ENCODE results near the gene DNAH10. TPM values are rescaled to one million over a fixed set of nuclear protein-coding genes. Genes with fewer than 3 reads are reported as not detected.

Gene DNAH10
- total and polyA plus RNA-seq, 2 of the 13 experiments (the other 11 are each of a cell fraction or from before 2014, with no cell fraction given) = 0.01 to 0.02 TPM

DNA sequence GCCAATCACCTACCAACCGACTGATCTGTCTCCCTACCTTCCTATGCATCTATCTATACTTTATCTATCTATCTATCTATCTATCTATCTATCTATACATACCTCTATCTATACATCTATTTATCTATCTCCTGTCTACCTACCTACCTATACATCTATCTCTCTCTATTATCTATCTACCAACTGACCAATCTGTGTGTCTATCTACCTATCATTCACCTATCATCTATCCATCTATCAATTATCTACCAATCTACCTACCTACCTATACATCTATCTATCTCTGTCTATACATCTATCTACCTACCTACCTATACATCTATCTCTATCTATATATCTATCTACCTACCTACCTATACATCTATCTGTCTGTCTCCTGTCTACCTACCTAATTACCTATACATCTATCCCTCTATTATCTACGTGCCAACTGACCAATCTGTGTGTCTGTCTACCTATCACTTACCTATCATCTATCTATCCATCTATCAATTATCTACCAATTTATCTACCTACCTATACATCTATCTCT lies 3.5 kb downstream of the DNAH10 start (continued):
- TF ChIP-seq, protein P1, sequence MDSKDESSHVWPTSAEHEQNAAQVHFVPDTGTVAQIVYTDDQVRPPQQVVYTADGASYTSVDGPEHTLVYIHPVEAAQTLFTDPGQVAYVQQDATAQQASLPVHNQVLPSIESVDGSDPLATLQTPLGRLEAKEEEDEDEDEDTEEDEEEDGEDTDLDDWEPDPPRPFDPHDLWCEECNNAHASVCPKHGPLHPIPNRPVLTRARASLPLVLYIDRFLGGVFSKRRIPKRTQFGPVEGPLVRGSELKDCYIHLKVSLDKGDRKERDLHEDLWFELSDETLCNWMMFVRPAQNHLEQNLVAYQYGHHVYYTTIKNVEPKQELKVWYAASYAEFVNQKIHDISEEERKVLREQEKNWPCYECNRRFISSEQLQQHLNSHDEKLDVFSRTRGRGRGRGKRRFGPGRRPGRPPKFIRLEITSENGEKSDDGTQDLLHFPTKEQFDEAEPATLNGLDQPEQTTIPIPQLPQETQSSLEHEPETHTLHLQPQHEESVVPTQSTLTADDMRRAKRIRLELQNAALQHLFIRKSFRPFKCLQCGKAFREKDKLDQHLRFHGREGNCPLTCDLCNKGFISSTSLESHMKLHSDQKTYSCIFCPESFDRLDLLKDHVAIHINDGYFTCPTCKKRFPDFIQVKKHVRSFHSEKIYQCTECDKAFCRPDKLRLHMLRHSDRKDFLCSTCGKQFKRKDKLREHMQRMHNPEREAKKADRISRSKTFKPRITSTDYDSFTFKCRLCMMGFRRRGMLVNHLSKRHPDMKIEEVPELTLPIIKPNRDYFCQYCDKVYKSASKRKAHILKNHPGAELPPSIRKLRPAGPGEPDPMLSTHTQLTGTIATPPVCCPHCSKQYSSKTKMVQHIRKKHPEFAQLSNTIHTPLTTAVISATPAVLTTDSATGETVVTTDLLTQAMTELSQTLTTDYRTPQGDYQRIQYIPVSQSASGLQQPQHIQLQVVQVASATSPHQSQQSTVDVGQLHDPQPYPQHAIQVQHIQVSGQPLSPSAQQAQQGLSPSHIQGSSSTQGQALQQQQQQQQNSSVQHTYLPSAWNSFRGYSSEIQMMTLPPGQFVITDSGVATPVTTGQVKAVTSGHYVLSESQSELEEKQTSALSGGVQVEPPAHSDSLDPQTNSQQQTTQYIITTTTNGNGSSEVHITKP (CRISPR knock-in tag; IDR thresholded peaks at IDR 0.05; ENCODE audit: low read depth) = no peak
- no peak for TF ChIP-seq YEATS2 (CRISPR knock-in tag; IDR thresholded peaks at IDR 0.05; ENCODE audit: borderline replicate concordance)

DNA sequence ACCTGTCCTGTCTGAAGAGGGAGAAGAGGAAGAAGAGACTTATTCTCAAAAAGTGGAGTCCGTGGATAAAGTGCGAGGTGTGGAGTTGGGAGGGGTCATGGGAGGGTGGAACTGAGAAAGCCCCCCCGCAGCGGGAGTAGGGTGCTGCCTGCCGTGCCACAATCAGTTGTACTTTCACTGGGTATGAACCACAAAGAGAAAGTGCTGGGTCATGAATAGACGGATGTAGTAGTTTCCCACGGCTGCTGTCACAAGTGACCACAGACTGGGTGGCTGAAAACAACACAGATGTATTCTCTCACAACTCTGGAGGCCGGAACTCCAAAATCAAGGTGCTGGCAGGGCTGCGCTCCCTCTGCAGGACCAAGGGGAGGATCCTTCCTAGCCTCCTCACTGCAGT lies 5.5 kb downstream of the DNAH10 start:
- Histone ChIP-seq H3K9ac (ENCODE audit: insufficient read depth, low read depth, low read length) (no peak overlapping the region), H4K20me1 (ENCODE audit: insufficient read depth, low read length) (no peaks in the 10 kb centered on the region), H3K27me3 (ENCODE audit: control insufficient read depth in 1 of 2, insufficient read depth in 2 of 2, low read length in 2 of 2) (peaks cover 0 to 2% of the 10 kb centered on the region in 2 experiments; a peak in 2 of 5 replicates), H3K27ac (ENCODE audit: extremely low read length, insufficient read depth, low read length) (no peak overlapping the region), H3K4me2 (ENCODE audit: low read depth, low read length) (no peak overlapping the region), H3K4me3 (replicated peaks in 1 of 3; ENCODE audit: insufficient read depth in 1 of 3, low read depth in 2 of 3, low read length in 3 of 3) (no peak overlapping the region), H3K36me3 (replicated peaks in 1 of 2; ENCODE audit: control insufficient read depth in 1 of 2, insufficient read depth in 2 of 2, low read length in 2 of 2) (no peaks in the 10 kb centered on the region), H2AFZ (ENCODE audit: low read length) (no peak overlapping the region), H3K9me3 (ENCODE audit: low read length) (no peaks in the 10 kb centered on the region), H3K79me2 (ENCODE audit: insufficient read depth, low read length) (no peaks in the 10 kb centered on the region), H3K4me1 (ENCODE audit: insufficient read depth, low read length) (peaks cover 19% of the 10 kb centered on the region)
- ChIA-PET CTCF (ENCODE audit: low intra/inter-chr PET ratio, low total read pairs) (no interaction called here), POLR2A (no interaction called here)
- intact Hi-C loops (cut with micrococcal nuclease; ENCODE audit: unreplicated experiment) (no loop called here), in situ Hi-C loops (cut with HindIII; ENCODE audit: extremely low pct_ligation_motif_present, low pct_unique_long_range_greater_than_20kb) (no loop called here)
- FAIRE-seq = no peak
- BruUV-seq (replicated peaks) = no TSS peak
- DNase-seq (ENCODE audit: low spot score) = no peak
- TF ChIP-seq THYN1 (CRISPR knock-in tag; IDR thresholded peaks at IDR 0.05; ENCODE audit: borderline replicate concordance, low read depth) (no peak), HOXA3 (CRISPR knock-in tag; IDR thresholded peaks at IDR 0.05) (no peak), GATAD1 (CRISPR knock-in tag; IDR thresholded peaks at IDR 0.05) (no peak)
- ATAC-seq = no peak
- 38% methylated on average over 7 of the region's 9 CpGs for WGBS (ENCODE audit: low lambda C conversion rate)
